GM12878 (cell line): ENCODE data around the gene MYMX. TPM values are rescaled to one million over a fixed set of nuclear protein-coding genes. Genes with fewer than 3 reads are reported as not detected.

Source experiments
- ATAC-seq: fragments of 200-7000 bp; cut with Tn5 transposase; 3 replicates; pipeline ENCODE4 v1.9.1; 2020; ENCODE audit warnings: mild to moderate bottlenecking, moderate library complexity
- BruUV-seq: library from RNA; stranded (reverse); fragments of 400-500 nt; replicated peaks from 2 replicates; lab custom pipeline; 2021; lab: Mats Ljungman, UMichigan
- CTCF ChIA-PET: fragments of 300-600 bp; sonication (Branson Sonifier 250); formaldehyde crosslinking; extraction: SDS; loops from one replicate; lab custom pipeline; 2021; ENCODE audit warnings: inconsistent platforms; lab: Yijun Ruan, JAX
- POLR2A ChIA-PET: fragments of 350-600 bp; formaldehyde crosslinking; extraction: SDS; loops from one replicate; lab custom pipeline; 2021; ENCODE audit warnings: inconsistent platforms; lab: Charles Lee
- RAD21 ChIA-PET: fragments of 300-600 bp; sonication (Branson Sonifier 250); formaldehyde crosslinking; loops from one replicate; lab custom pipeline; 2023; ENCODE audit warnings: antibody characterized with exemption; ENCODE audit not compliant: unreplicated experiment; lab: Charles Lee
- SMC1A ChIA-PET: fragments of 300-600 bp; sonication (Branson Sonifier 250); formaldehyde crosslinking; loops from one replicate; lab custom pipeline; 2023; ENCODE audit not compliant: unreplicated experiment, uncharacterized antibody; lab: Charles Lee
- DNase-seq: peaks from one replicate; pipeline ENCODE4 v3.0.0-alpha.2; 2011; ENCODE audit warnings: low read depth, low spot score
- FAIRE-seq: peaks from 3 replicates; lab custom pipeline; 2011; peaks lifted over from hg19 to GRCh38; lab: Jason Lieb, UNC
- H2AFZ ChIP-seq: 2 replicates; pipeline ENCODE4 v1.6.0; 2011; ENCODE audit warnings: low read depth, low read length, control low read depth; ENCODE audit not compliant: control insufficient read depth
- H3K27ac ChIP-seq: 2 replicates; pipeline ENCODE4 v1.5.1; 2011; ENCODE audit warnings: control low read depth; ENCODE audit not compliant: control insufficient read depth, insufficient read depth
- H3K27me3 ChIP-seq, 2 experiments: replicated peaks in 1 of 2; 2 replicates each; pipeline versions ENCODE4 v1.6.0 to v1.6.1; 2011; ENCODE audit warnings: low read length in 1 of 2; ENCODE audit not compliant: control insufficient read depth in 2 of 2, insufficient read depth in 2 of 2
- H3K36me3 ChIP-seq, 2 experiments: 2 replicates each; pipeline ENCODE4 v1.5.1; 2011; ENCODE audit warnings: low read length in 1 of 2; ENCODE audit not compliant: control insufficient read depth in 2 of 2, insufficient read depth in 2 of 2
- H3K4me1 ChIP-seq: 2 replicates; pipeline ENCODE4 v1.6.1; 2011; ENCODE audit warnings: mild to moderate bottlenecking, low read length, moderate library complexity, mixed read lengths; ENCODE audit not compliant: control insufficient read depth, insufficient read depth
- H3K4me2 ChIP-seq: 2 replicates; pipeline ENCODE4 v1.6.0; 2011; ENCODE audit warnings: control low read depth; ENCODE audit not compliant: control insufficient read depth, insufficient read depth
- H3K4me3 ChIP-seq: fragments of 200-600 bp; sonication (generic); 2 replicates; pipeline ENCODE4 v1.5.1; 2016
- H3K79me2 ChIP-seq: 2 replicates; pipeline ENCODE4 v1.6.0; 2011; ENCODE audit warnings: low read length; ENCODE audit not compliant: control insufficient read depth, insufficient read depth
- H3K9ac ChIP-seq: 2 replicates; pipeline ENCODE4 v1.8.0; 2011; ENCODE audit warnings: low read length, control low read depth, mixed read lengths; ENCODE audit not compliant: control insufficient read depth, insufficient read depth
- H3K9me3 ChIP-seq: replicated peaks from 3 replicates; pipeline ENCODE4 v1.5.1; 2011; ENCODE audit warnings: mild to moderate bottlenecking, low read length; ENCODE audit not compliant: control insufficient read depth, insufficient read depth
- H4K20me1 ChIP-seq: 2 replicates; pipeline ENCODE4 v1.6.0; 2011; ENCODE audit not compliant: control insufficient read depth, insufficient read depth
- CEBPB ChIP-seq, 2 experiments: fragments of 150-350 bp in 1 of 2; IDR thresholded peaks; 2 replicates each; pipeline ENCODE4 v1.6.1; 2012 to 2014; ENCODE audit warnings: low read depth in 2 of 2, low read length in 2 of 2, borderline replicate concordance in 1 of 2, inconsistent platforms in 1 of 2
- PKNOX1 ChIP-seq: fragments of 450-650 bp; IDR thresholded peaks from 2 replicates; pipeline ENCODE4 v1.6.1; 2016; ENCODE audit warnings: mild to moderate bottlenecking
- SRF ChIP-seq, 2 experiments: IDR thresholded peaks; 2 replicates each; pipeline ENCODE4 v1.6.1; 2011; ENCODE audit warnings: low read depth in 2 of 2, low read length in 2 of 2, mild to moderate bottlenecking in 1 of 2, moderate library complexity in 1 of 2
- SUZ12 ChIP-seq: fragments of 200-600 bp; sonication (generic); IDR thresholded peaks from one replicate; pipeline ENCODE4 v1.6.1; 2018; ENCODE audit warnings: antibody characterized with exemption, mild to moderate bottlenecking; ENCODE audit not compliant: unreplicated experiment
- WGBS: methylation state at CpG from one replicate; pipeline ENCODE4 v1.1.6; 2016; ENCODE audit warnings: low lambda C conversion rate; ENCODE audit not compliant: insufficient replicate concordance, insufficient coverage; ENCODE audit errors: missing lambda C conversion rate; 5-methylcytosine and 5-hydroxymethylcytosine counted together
- in situ Hi-C: fragments of 300-500 bp; cut with MboI; formaldehyde crosslinking; loops from 9 replicates; pipeline ENCODE4 v1.14.3; 2018; ENCODE audit warnings: mixed read lengths
- intact Hi-C: fragments of 100-400 bp; cut with micrococcal nuclease; formaldehyde crosslinking; loops from one replicate; pipeline ENCODE4 v1.14.2; 2022; ENCODE audit not compliant: unreplicated experiment
- polyA plus RNA-seq, 11 experiments: library from polyadenylated mRNA; depleted of rRNA in 4 of 11; unstranded in 6 of 11; stranded (reverse) in 5 of 11; fragments of >200 nt; fragmentation: Nextera tagmentation in 4 of 11; fragmentation: Illumina TruSeq in 1 of 11; extraction: Ambion mirVana in 4 of 11; extraction: Trizol in 1 of 11; gene quantifications; 1 replicate in 1 of 11; 2 replicates in 10 of 11; pipeline versions ENCODE4 v1.2.1 to v1.2.3, GENCODE V29; 2011 to 2016; ENCODE audit warnings: inconsistent platforms in 2 of 11, missing spikeins in 2 of 11, low read depth in 1 of 11
- total RNA-seq, 4 experiments: library from RNA; depleted of rRNA in 3 of 4; stranded (reverse); fragments of >200 nt in 3 of 4; fragmentation: Illumina TruSeq in 1 of 4; extraction: Trizol in 1 of 4; gene quantifications; 2 replicates each; pipeline versions ENCODE4 v1.2.1 to v1.2.3, GENCODE V29; 2013 to 2021

MYMX gene
- total and polyA plus RNA-seq, 10 of the 15 experiments (the other 5 are each of a cell fraction or from before 2014, with no cell fraction given) = not detected

GRCh38 chr6:44201638-44202303 is 15.0 kb upstream of the MYMX start:
- ATAC-seq (no peak), DNase-seq (no peak), FAIRE-seq (no peak)
- Histone ChIP-seq H2AFZ (no peak overlapping the region), H3K4me1 (no peaks in the 10 kb centered on the region), H3K4me2 (no peak overlapping the region), H4K20me1 (no peaks in the 10 kb centered on the region), H3K36me3 (no peaks in the 10 kb centered on the region), H3K9ac (no peak overlapping the region), H3K9me3 (no peaks in the 10 kb centered on the region), H3K4me3 (no peak overlapping the region), H3K79me2 (no peaks in the 10 kb centered on the region), H3K27ac (no peak overlapping the region), H3K27me3 (no peaks in the 10 kb centered on the region)
- ChIA-PET CTCF (interaction anchor here (1.4 kb wide), 1 partner anchor 105 kb away, joined by 3 read pairs; no protein-coding TSS in a partner anchor), RAD21 (no interaction called here), POLR2A (interaction anchor here (1.1 to 1.6 kb wide), 3 partner anchors 8 to 21 kb away, joined by 3 to 4 read pairs (median 3); partner anchors contain the start of gene SLC29A1), SMC1A (interaction anchor here (1.1 to 2.0 kb wide), 4 partner anchors 9 to 15 kb away, joined by 3 to 11 read pairs (median 4); partner anchors contain the start of gene MYMX)
- WGBS = 51% methylated on average over 11 of the region's 11 CpGs
- in situ Hi-C loops (no loop called here), intact Hi-C loops (no loop called here)
- TF ChIP-seq CEBPB (IDR thresholded peaks at IDR 0.05; ENCODE audit: borderline replicate concordance in 1 of 2, low read depth in 2 of 2, low read length in 2 of 2) = no peak
- no peak for TF ChIP-seq SUZ12
- TF ChIP-seq PKNOX1 = no peak
- TF ChIP-seq SRF (IDR thresholded peaks at IDR 0.05; ENCODE audit: low read depth in 2 of 2, low read length in 2 of 2) = no peak
- no TSS peak for BruUV-seq
